Testis (tissue), 2 donors: ENCODE data around the gene AKIRIN2.

ENCODE experiments used
- CTCF ChIP-seq, 3 experiments: fragments of 450-650 bp in 2 of 3; fragments of 200-600 bp in 1 of 3; sonication (generic) in 1 of 3; IDR thresholded peaks; one replicate each; pipeline ENCODE4 v1.5.1; 2016 to 2019; ENCODE audit warnings: antibody characterized with exemption in 3 of 3, mild to moderate bottlenecking in 2 of 3, moderate library complexity in 1 of 3
- POLR2A ChIP-seq: fragments of 450-650 bp; IDR thresholded peaks from one replicate; pipeline ENCODE4 v1.6.1; 2017; ENCODE audit warnings: antibody characterized with exemption, mild to moderate bottlenecking, moderate library complexity

- TF ChIP-seq CTCF (IDR thresholded peaks at IDR 0.05): no peak
- TF ChIP-seq POLR2A: no peak
Measured at GRCh38 chr6:87705070-87705691, 3.1 kb upstream of the AKIRIN2 start.
